Cardiac ventricle fibroblast (primary cell): Measurements from ENCODE around the gene TLX3. TPM values are rescaled to one million over a fixed set of nuclear protein-coding genes. Genes with fewer than 3 reads are reported as not detected.

Experiments
- total RNA-seq: library from RNA; depleted of rRNA; stranded (reverse); fragments of >200 nt; gene quantifications from 2 replicates; pipeline ENCODE4 v1.2.3, GENCODE V29; 2015

The TLX3 gene
- total RNA-seq, result not detected in 2 replicates

DNA sequence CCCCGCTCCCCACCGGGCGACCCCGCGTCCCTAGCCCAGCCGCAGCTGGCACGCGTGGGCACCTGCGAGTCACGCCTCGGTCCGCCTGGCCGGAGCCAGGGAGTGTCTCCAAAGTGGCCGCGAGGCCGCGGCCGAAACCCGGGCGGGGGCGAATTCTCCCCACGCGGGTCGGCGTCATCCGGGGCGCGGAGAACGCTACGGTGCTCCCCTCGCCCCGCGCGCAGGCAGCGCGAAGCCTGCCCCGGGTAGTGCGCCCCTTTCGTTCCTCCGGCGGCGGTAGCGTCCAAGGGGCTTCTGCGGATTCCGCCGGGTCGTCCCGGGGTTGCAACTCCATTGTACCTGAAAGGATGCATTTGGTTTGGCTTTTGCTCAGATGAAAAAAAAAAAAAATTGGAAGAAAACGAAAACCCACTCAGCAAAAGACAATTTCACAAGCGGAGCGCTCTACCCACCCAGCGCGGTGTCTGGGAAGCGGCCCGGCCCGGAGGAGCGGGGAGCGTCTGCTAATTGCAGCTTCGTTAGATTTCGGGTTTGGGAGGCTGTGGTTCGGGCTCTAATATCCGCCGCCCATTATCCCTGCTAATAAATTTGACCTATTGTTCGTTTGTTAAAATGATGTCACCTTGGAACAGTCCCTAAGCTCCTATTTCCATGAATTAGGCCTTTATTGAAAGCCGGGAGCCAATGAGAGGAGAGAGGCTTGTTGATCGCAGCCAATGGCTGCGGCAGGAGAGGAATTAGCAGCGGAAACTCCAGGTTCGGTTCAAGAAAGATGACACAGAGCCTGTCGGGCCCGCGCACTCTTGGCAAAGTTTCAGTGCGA lies at the start of gene TLX3:
Gene TLX3, plus strand, starts transcription at position 796 of the 823 bp plus-strand sequence. CDS start 118 bp downstream, outside the sequence.

Other genes starting within 250 kb of the TLX3 start
- 827 and 1,077 TPM in 2 replicates for gene NPM1, start 78.6 kb downstream of the TLX3 start, total RNA-seq
- 0.24 TPM in 1 of 2 replicates, not detected in the other for gene FGF18, start 110.4 kb downstream of the TLX3 start, total RNA-seq